ENCODE measurements around the gene USP47. TPM values are rescaled to one million over a fixed set of nuclear protein-coding genes. Genes with fewer than 3 reads are reported as not detected.

USP47 gene
- total RNA-seq, 1 experiment from 2014 or later = 24.2 TPM

- TF ChIP-seq CTCF (conservative IDR thresholded peaks at IDR 0.05) (no peak), EZH2 (IDR thresholded peaks at IDR 0.05; ENCODE audit: low read depth) (no peak)
- peak overlapping the region; percentile 97 for H3K4me2 ChIP-seq
- no peaks in the 10 kb centered on the region for H3K9me2 ChIP-seq (ENCODE audit: insufficient read depth)
- intact Hi-C loops (cut with micrococcal nuclease; ENCODE audit: unreplicated experiment) = loop anchor here (10.0 kb wide), 1 partner anchor 444 kb away; no protein-coding TSS in a partner anchor
- H3K27ac ChIP-seq = peak overlapping the region; percentile 76
- no peaks in the 10 kb centered on the region for H3K36me3 ChIP-seq (ENCODE audit: low read depth)
- H3K27me3 ChIP-seq (ENCODE audit: insufficient read depth, low read depth) = no peaks in the 10 kb centered on the region
- H4K20me1 ChIP-seq (ENCODE audit: insufficient read depth) = no peaks in the 10 kb centered on the region
- peak in 1 of 2 experiments; percentile 9 for DNase-seq
- H3K4me3 ChIP-seq = peak overlapping the region; percentile 93
- peaks cover 43% of the 10 kb centered on the region for H3K79me2 ChIP-seq (ENCODE audit: low read depth)
- TSS peak; percentile 80 for BruUV-seq (replicated peaks)
- peak overlapping the region; percentile 99 for H2AFZ ChIP-seq
- POLR2A ChIA-PET (ENCODE audit: unreplicated experiment) = interaction anchor here (0.6 kb wide), 2 partner anchors 497 to 1538 kb away, joined by 4 to 5 read pairs; no protein-coding TSS in a partner anchor
- H3K4me1 ChIP-seq (replicated peaks; ENCODE audit: insufficient read depth) = peaks cover 33% of the 10 kb centered on the region
- CTCF ChIA-PET = interaction anchor here (0.7 kb wide), 2 partner anchors 14 to 262 kb away, joined by 4 to 9 read pairs; no protein-coding TSS in a partner anchor
- peaks cover 27% of the 10 kb centered on the region; the same call in 1 of the 2 replicates for H3F3A ChIP-seq (ENCODE audit: insufficient read depth, low read depth)
- no peaks in the 10 kb centered on the region for H3K9me3 ChIP-seq (ENCODE audit: insufficient read depth, low read depth)
Measured at GRCh38 chr11:11841116-11841722, 553 bp upstream of the USP47 start.

- intact Hi-C loops (cut with micrococcal nuclease; ENCODE audit: unreplicated experiment) = loop anchor here (2.0 to 10.0 kb wide), 2 partner anchors 202 to 442 kb away; no protein-coding TSS in a partner anchor
- H3K4me2 ChIP-seq = peak overlapping the region; percentile 97
- no peaks in the 10 kb centered on the region for H3K9me2 ChIP-seq (ENCODE audit: insufficient read depth)
- H3K36me3 ChIP-seq (ENCODE audit: low read depth) = no peaks in the 10 kb centered on the region
- H3K4me3 ChIP-seq = peak overlapping the region; percentile 93
- no peak for TF ChIP-seq EZH2 (IDR thresholded peaks at IDR 0.05; ENCODE audit: low read depth)
- no peak for TF ChIP-seq CTCF (conservative IDR thresholded peaks at IDR 0.05)
- peaks cover 56% of the 10 kb centered on the region for H3K79me2 ChIP-seq (ENCODE audit: low read depth)
- peaks cover 27% of the 10 kb centered on the region; the same call in 1 of the 2 replicates for H3F3A ChIP-seq (ENCODE audit: insufficient read depth, low read depth)
- peak overlapping the region; percentile 76 for H3K27ac ChIP-seq
- peak overlapping the region; percentile 99 for H2AFZ ChIP-seq
- H3K4me1 ChIP-seq (replicated peaks; ENCODE audit: insufficient read depth) = peaks cover 45% of the 10 kb centered on the region
- no peaks in the 10 kb centered on the region for H4K20me1 ChIP-seq (ENCODE audit: insufficient read depth)
- no TSS peak for BruUV-seq (replicated peaks)
- POLR2A ChIA-PET (ENCODE audit: unreplicated experiment) = interaction anchor here (0.6 kb wide), 2 partner anchors 1033 to 1034 kb away, joined by 4 to 18 read pairs; partner anchors contain the start of gene EIF4G2
- no peaks in the 10 kb centered on the region for H3K27me3 ChIP-seq (ENCODE audit: insufficient read depth, low read depth)
- DNase-seq = peak; percentile 37 to 53
- no peaks in the 10 kb centered on the region for H3K9me3 ChIP-seq (ENCODE audit: insufficient read depth, low read depth)
- CTCF ChIA-PET = interaction anchor here (0.6 kb wide), 1 partner anchor 18 kb away, joined by 7 read pairs; no protein-coding TSS in a partner anchor
Measured at GRCh38 chr11:11842421-11843008, 743 bp downstream of the USP47 start.

- BruUV-seq (replicated peaks) = TSS peak; percentile 38
- TF ChIP-seq CTCF (conservative IDR thresholded peaks at IDR 0.05) (no peak), EZH2 (IDR thresholded peaks at IDR 0.05; ENCODE audit: low read depth) (no peak)
- Histone ChIP-seq H3K4me3 (peak overlapping the region; percentile 93), H3K36me3 (ENCODE audit: low read depth) (no peaks in the 10 kb centered on the region), H3K27ac (peak overlapping the region; percentile 76), H3K4me2 (peak overlapping the region; percentile 97), H3K79me2 (ENCODE audit: low read depth) (peaks cover 63% of the 10 kb centered on the region), H3K27me3 (ENCODE audit: insufficient read depth, low read depth) (no peaks in the 10 kb centered on the region), H4K20me1 (ENCODE audit: insufficient read depth) (no peaks in the 10 kb centered on the region), H2AFZ (no peak overlapping the region), H3K9me3 (ENCODE audit: insufficient read depth, low read depth) (no peaks in the 10 kb centered on the region), H3K9me2 (ENCODE audit: insufficient read depth) (no peaks in the 10 kb centered on the region), H3K4me1 (replicated peaks; ENCODE audit: insufficient read depth) (peaks cover 45% of the 10 kb centered on the region), H3F3A (ENCODE audit: insufficient read depth, low read depth) (peaks cover 27% of the 10 kb centered on the region; the same call in 1 of the 2 replicates)
- ChIA-PET CTCF (no interaction called here), POLR2A (ENCODE audit: unreplicated experiment) (interaction anchor here (0.7 kb wide), 2 partner anchors 134 to 986 kb away, joined by 5 read pairs; partner anchors contain the start of gene ZBED5)
- intact Hi-C loops (cut with micrococcal nuclease; ENCODE audit: unreplicated experiment) = loop anchor here (2.0 to 10.0 kb wide), 2 partner anchors 202 to 442 kb away; no protein-coding TSS in a partner anchor
- DNase-seq = peak in 1 of 2 experiments; percentile 74
Measured at GRCh38 chr11:11843211-11843621, 1.4 kb downstream of the USP47 start.

Data from PC-9 (cell line).